ENCODE measurements around the gene XPOT.

XPOT gene

DNA sequence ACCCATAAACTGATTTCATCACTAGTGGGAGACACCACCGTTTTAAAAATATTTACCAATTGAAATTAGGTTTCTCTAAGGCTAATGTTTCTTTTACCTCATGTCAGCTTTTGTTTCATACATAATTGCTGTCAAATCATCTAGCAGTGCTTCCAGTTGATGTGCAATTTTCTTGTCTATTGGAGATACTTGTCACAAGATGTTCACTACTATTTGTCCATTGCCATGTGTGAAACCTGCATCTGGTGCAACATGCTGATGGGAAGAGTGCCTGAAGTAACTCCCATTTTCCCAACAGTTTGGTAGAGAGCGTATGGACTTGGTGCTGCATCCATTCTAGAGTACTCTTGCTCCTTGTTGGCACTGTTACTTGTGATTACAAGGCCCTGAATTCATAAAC is 9.7 kb downstream of the XPOT start:
- TF ChIP-seq, protein P1, sequence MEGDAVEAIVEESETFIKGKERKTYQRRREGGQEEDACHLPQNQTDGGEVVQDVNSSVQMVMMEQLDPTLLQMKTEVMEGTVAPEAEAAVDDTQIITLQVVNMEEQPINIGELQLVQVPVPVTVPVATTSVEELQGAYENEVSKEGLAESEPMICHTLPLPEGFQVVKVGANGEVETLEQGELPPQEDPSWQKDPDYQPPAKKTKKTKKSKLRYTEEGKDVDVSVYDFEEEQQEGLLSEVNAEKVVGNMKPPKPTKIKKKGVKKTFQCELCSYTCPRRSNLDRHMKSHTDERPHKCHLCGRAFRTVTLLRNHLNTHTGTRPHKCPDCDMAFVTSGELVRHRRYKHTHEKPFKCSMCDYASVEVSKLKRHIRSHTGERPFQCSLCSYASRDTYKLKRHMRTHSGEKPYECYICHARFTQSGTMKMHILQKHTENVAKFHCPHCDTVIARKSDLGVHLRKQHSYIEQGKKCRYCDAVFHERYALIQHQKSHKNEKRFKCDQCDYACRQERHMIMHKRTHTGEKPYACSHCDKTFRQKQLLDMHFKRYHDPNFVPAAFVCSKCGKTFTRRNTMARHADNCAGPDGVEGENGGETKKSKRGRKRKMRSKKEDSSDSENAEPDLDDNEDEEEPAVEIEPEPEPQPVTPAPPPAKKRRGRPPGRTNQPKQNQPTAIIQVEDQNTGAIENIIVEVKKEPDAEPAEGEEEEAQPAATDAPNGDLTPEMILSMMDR (IDR thresholded peaks at IDR 0.05; ENCODE audit: poor library complexity, severe bottlenecking) = no peak
- ATAC-seq (ENCODE audit: low read depth) (no peak), DNase-seq (ENCODE audit: low spot score) (no peak)
- H3K27ac ChIP-seq (ENCODE audit: poor library complexity, severe bottlenecking) = no peak overlapping the region
- peaks cover 9% of the 10 kb centered on the region for H3K4me1 ChIP-seq (ENCODE audit: insufficient read depth, poor library complexity, severe bottlenecking)
- H3K9me3 ChIP-seq (ENCODE audit: severe bottlenecking) = no peaks in the 10 kb centered on the region
- no peak overlapping the region for H3K4me3 ChIP-seq (ENCODE audit: severe bottlenecking)
- H3K36me3 ChIP-seq (ENCODE audit: low read depth) = peaks cover 99% of the 10 kb centered on the region
- H3K27me3 ChIP-seq (ENCODE audit: insufficient read depth, poor library complexity, severe bottlenecking) = no peaks in the 10 kb centered on the region

DNA sequence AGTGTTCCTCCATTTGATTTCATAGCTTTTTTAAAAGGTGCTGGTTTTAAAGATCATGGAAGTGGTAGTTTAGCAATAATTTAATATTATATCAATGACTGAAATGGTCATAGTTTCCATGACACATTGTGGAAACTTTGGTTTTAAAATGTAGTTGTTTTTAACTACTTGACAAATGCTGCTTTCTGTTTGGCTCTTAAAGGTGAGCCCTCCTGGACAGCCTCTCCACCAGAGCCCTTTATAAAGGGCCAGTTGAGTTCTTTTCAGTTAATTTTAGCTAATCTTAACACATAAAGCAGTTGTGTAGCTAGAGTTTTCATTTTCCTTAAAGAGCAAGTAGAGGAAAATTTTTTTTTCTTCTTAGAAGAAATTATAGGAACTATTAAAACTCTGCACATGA is 14.0 kb downstream of the XPOT start:
- DNase-seq (ENCODE audit: low spot score) = no peak
- Histone ChIP-seq H3K9me3 (ENCODE audit: severe bottlenecking) (no peaks in the 10 kb centered on the region), H3K4me3 (ENCODE audit: severe bottlenecking) (no peak overlapping the region), H3K27ac (ENCODE audit: poor library complexity, severe bottlenecking) (no peak overlapping the region), H3K27me3 (ENCODE audit: insufficient read depth, poor library complexity, severe bottlenecking) (no peaks in the 10 kb centered on the region), H3K4me1 (ENCODE audit: insufficient read depth, poor library complexity, severe bottlenecking) (no peaks in the 10 kb centered on the region), H3K36me3 (ENCODE audit: low read depth) (peaks cover 100% of the 10 kb centered on the region)
- TF ChIP-seq, protein P1 (IDR thresholded peaks at IDR 0.05; ENCODE audit: poor library complexity, severe bottlenecking) = no peak
- no peak for ATAC-seq (ENCODE audit: low read depth)

DNA sequence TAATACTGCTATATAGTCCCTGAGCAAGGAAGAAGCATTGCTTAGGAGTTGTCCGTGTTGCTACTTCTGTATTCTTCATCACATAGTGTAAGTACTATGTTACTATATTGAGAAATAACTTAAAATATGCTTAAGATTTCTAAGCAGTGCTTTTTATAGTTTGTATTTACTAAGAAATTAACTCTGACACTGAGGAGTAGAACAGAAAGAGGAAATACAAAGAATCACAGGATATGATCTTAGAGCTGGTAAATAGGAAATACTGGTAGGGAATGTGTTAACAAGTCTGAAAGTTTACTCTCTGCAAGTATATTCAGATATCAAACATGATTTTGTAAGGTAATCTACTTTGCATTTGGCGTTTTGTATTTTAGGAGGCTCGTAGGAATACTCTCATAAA is 15.5 kb downstream of the XPOT start:
- Histone ChIP-seq H3K4me1 (ENCODE audit: insufficient read depth, poor library complexity, severe bottlenecking) (no peaks in the 10 kb centered on the region), H3K36me3 (ENCODE audit: low read depth) (peaks cover 100% of the 10 kb centered on the region), H3K4me3 (ENCODE audit: severe bottlenecking) (no peak overlapping the region), H3K27ac (ENCODE audit: poor library complexity, severe bottlenecking) (no peak overlapping the region), H3K27me3 (ENCODE audit: insufficient read depth, poor library complexity, severe bottlenecking) (no peaks in the 10 kb centered on the region), H3K9me3 (ENCODE audit: severe bottlenecking) (no peaks in the 10 kb centered on the region)
- DNase-seq (ENCODE audit: low spot score) = no peak
- no peak for ATAC-seq (ENCODE audit: low read depth)
- TF ChIP-seq, protein P1 (IDR thresholded peaks at IDR 0.05; ENCODE audit: poor library complexity, severe bottlenecking) = no peak

DNA sequence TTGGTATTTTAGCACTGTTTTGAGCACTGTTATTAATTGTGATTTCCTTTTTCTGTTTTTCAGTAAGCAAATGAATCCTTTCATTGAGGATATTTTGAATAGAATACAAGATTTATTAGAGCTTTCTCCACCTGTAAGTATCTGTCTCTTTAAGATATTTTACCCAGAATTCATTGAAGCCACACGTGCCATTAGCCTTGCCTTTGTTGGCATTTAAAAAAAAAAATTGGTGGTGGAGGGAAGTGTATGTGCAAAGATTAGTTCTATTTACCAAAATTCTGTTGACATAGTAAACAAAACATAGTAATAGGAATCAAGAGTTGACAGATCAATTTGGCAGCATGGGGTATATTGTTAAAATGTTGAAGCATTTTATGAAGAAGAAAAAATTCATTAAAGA is 23.8 kb downstream of the XPOT start:
- TF ChIP-seq, protein P1 (IDR thresholded peaks at IDR 0.05; ENCODE audit: poor library complexity, severe bottlenecking) = no peak
- peaks cover 100% of the 10 kb centered on the region for H3K36me3 ChIP-seq (ENCODE audit: low read depth)

DNA sequence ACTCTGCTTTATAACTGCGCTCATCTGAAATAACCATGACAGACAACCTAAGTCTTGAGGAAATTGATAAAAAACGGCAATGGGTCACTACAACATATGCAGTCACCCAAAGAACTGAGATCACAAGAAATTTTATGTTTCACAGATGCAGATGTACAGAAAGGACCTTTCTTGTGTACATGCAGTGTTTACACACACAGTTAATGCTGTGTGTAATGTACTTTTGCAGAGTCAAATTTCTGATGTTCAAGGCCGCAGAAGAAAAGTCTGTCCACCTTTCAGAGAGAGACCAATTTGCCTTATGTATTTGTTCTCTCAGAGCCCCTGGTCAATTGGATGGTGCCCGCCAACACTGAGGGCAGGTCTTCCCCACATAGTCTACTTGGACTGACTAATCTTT is 24.8 kb downstream of the XPOT start:
- Histone ChIP-seq H3K4me3 (ENCODE audit: severe bottlenecking) (no peak overlapping the region), H3K9me3 (ENCODE audit: severe bottlenecking) (no peaks in the 10 kb centered on the region), H3K27me3 (ENCODE audit: insufficient read depth, poor library complexity, severe bottlenecking) (no peaks in the 10 kb centered on the region), H3K27ac (ENCODE audit: poor library complexity, severe bottlenecking) (no peak overlapping the region), H3K4me1 (ENCODE audit: insufficient read depth, poor library complexity, severe bottlenecking) (no peaks in the 10 kb centered on the region), H3K36me3 (ENCODE audit: low read depth) (peaks cover 100% of the 10 kb centered on the region)
- DNase-seq (ENCODE audit: low spot score) = no peak
- TF ChIP-seq, protein P1 (IDR thresholded peaks at IDR 0.05; ENCODE audit: poor library complexity, severe bottlenecking) = no peak
- no peak for ATAC-seq (ENCODE audit: low read depth)

More for the DNA sequence above, 23.8 kb downstream of the XPOT start:
- H3K4me1 ChIP-seq (ENCODE audit: insufficient read depth, poor library complexity, severe bottlenecking) = no peaks in the 10 kb centered on the region
- ATAC-seq (ENCODE audit: low read depth) (no peak), DNase-seq (ENCODE audit: low spot score) (no peak)
- no peaks in the 10 kb centered on the region for H3K27me3 ChIP-seq (ENCODE audit: insufficient read depth, poor library complexity, severe bottlenecking)
- H3K4me3 ChIP-seq (ENCODE audit: severe bottlenecking) = no peak overlapping the region
- no peak overlapping the region for H3K27ac ChIP-seq (ENCODE audit: poor library complexity, severe bottlenecking)
- H3K9me3 ChIP-seq (ENCODE audit: severe bottlenecking) = no peaks in the 10 kb centered on the region
